MM.1S (cell line): ENCODE data around the gene ABCG2.

Experiments
- DNase-seq: peaks from one replicate; pipeline ENCODE4 v3.0.0-alpha.2; 2015
- H2AFZ ChIP-seq: fragments of 300-600 bp; sonication (generic); 2 replicates; pipeline ENCODE4 v1.6.0; 2016; ENCODE audit warnings: antibody characterized with exemption, low read length
- H3F3A ChIP-seq: fragments of 300-600 bp; sonication (generic); 2 replicates; pipeline ENCODE4 v1.6.1; 2016; ENCODE audit warnings: mild to moderate bottlenecking, antibody characterized with exemption, low read length, moderate library complexity, mixed read lengths; ENCODE audit not compliant: insufficient read depth
- H3K27ac ChIP-seq: fragments of 300-600 bp; sonication (generic); 2 replicates; pipeline ENCODE4 v1.5.1; 2016; ENCODE audit warnings: mild to moderate bottlenecking, low read length
- H3K27me3 ChIP-seq: fragments of 300-600 bp; sonication (generic); replicated peaks from 2 replicates; pipeline ENCODE4 v1.6.0; 2016; ENCODE audit warnings: low read length; ENCODE audit not compliant: insufficient read depth
- H3K36me3 ChIP-seq: fragments of 300-600 bp; sonication (generic); replicated peaks from 2 replicates; pipeline ENCODE4 v1.6.1; 2016; ENCODE audit warnings: mild to moderate bottlenecking, low read length, mixed read lengths; ENCODE audit not compliant: insufficient read depth
- H3K4me1 ChIP-seq: fragments of 300-600 bp; sonication (generic); 2 replicates; pipeline ENCODE4 v1.6.1; 2016; ENCODE audit warnings: low read length, mixed read lengths
- H3K4me2 ChIP-seq: fragments of 300-600 bp; sonication (generic); 2 replicates; pipeline ENCODE4 v1.6.0; 2016; ENCODE audit warnings: low read depth, low read length
- H3K4me3 ChIP-seq: fragments of 300-600 bp; sonication (generic); 2 replicates; pipeline ENCODE4 v1.5.1; 2016; ENCODE audit warnings: low read length, mixed read lengths
- H3K79me2 ChIP-seq: fragments of 300-600 bp; sonication (generic); 2 replicates; pipeline ENCODE4 v1.6.1; 2016; ENCODE audit warnings: mixed run types, low read length, mixed read lengths
- H3K9ac ChIP-seq: fragments of 300-600 bp; sonication (generic); 2 replicates; pipeline ENCODE4 v1.6.1; 2016; ENCODE audit warnings: low read length, mixed read lengths
- H3K9me2 ChIP-seq: fragments of 300-600 bp; sonication (generic); replicated peaks from 2 replicates; pipeline ENCODE4 v1.6.1; 2016; ENCODE audit warnings: mild to moderate bottlenecking, low read length, mixed read lengths; ENCODE audit not compliant: insufficient read depth
- H3K9me3 ChIP-seq: fragments of 300-600 bp; sonication (generic); replicated peaks from 2 replicates; pipeline ENCODE4 v1.6.1; 2016; ENCODE audit warnings: mild to moderate bottlenecking, low read length, mixed read lengths; ENCODE audit not compliant: insufficient read depth
- H4K20me1 ChIP-seq: fragments of 300-600 bp; sonication (generic); 2 replicates; pipeline ENCODE4 v1.6.1; 2016; ENCODE audit warnings: mild to moderate bottlenecking, low read length, moderate library complexity, mixed read lengths; ENCODE audit not compliant: insufficient read depth
- CTCF ChIP-seq: fragments of 300-600 bp; sonication (generic); IDR thresholded peaks from 2 replicates; pipeline ENCODE4 v1.5.1; 2016; ENCODE audit warnings: antibody characterized with exemption, low read length, mixed read lengths
- EZH2 ChIP-seq: fragments of 300-600 bp; sonication (generic); optimal IDR thresholded peaks from 2 replicates; pipeline ENCODE3; 2017; ENCODE audit warnings: low read depth, mild to moderate bottlenecking, antibody characterized with exemption, low read length, mixed read lengths
- EZH2phosphoT487 ChIP-seq: fragments of 300-600 bp; sonication (generic); IDR thresholded peaks from 2 replicates; pipeline ENCODE4 v1.6.1; 2018; ENCODE audit warnings: antibody characterized with exemption, low read length

ABCG2 gene

GRCh38 chr4:88163336-88163735 lies 4.9 kb upstream of the ABCG2 start:
- DNase-seq, result no peak
- Histone ChIP-seq H3K9me2 (no peaks in the 10 kb centered on the region), H4K20me1 (no peaks in the 10 kb centered on the region), H3K9me3 (no peaks in the 10 kb centered on the region), H3F3A (no peaks in the 10 kb centered on the region), H3K4me3 (no peak overlapping the region), H3K36me3 (no peaks in the 10 kb centered on the region), H3K9ac (no peak overlapping the region), H3K4me1 (no peaks in the 10 kb centered on the region), H3K27ac (no peak overlapping the region), H3K4me2 (no peak overlapping the region), H2AFZ (no peak overlapping the region), H3K79me2 (no peaks in the 10 kb centered on the region), H3K27me3 (no peaks in the 10 kb centered on the region)
- TF ChIP-seq EZH2 (no peak), EZH2phosphoT487 (no peak), CTCF (no peak)

GRCh38 chr4:88162626-88163025 lies 4.2 kb upstream of the ABCG2 start:
- Histone ChIP-seq H3K4me3 (no peak overlapping the region), H3K9ac (no peak overlapping the region), H3K27ac (no peak overlapping the region), H3K27me3 (no peaks in the 10 kb centered on the region), H3F3A (no peaks in the 10 kb centered on the region), H2AFZ (no peak overlapping the region), H3K4me1 (no peaks in the 10 kb centered on the region), H3K4me2 (no peak overlapping the region), H4K20me1 (no peaks in the 10 kb centered on the region), H3K9me3 (no peaks in the 10 kb centered on the region), H3K36me3 (no peaks in the 10 kb centered on the region), H3K9me2 (no peaks in the 10 kb centered on the region), H3K79me2 (no peaks in the 10 kb centered on the region)
- TF ChIP-seq CTCF, result no peak
- no peak for DNase-seq

- peak overlapping the region; percentile 85 for H2AFZ ChIP-seq
- H3K79me2 ChIP-seq, result no peaks in the 10 kb centered on the region
- H3K4me3 ChIP-seq, result peak overlapping the region; percentile 64
- no peaks in the 10 kb centered on the region for H3K9me3 ChIP-seq
- H3K9ac ChIP-seq, result peak overlapping the region; percentile 8; the same call in 1 of the 2 replicates
- H3K4me2 ChIP-seq, result peak overlapping the region; percentile 92
- H3K27me3 ChIP-seq, result no peaks in the 10 kb centered on the region
- no peaks in the 10 kb centered on the region for H3K4me1 ChIP-seq
- DNase-seq, result no peak
- H3K9me2 ChIP-seq, result no peaks in the 10 kb centered on the region
- H3F3A ChIP-seq, result no peaks in the 10 kb centered on the region
- no peak overlapping the region for H3K27ac ChIP-seq
- H4K20me1 ChIP-seq, result no peaks in the 10 kb centered on the region
- H3K36me3 ChIP-seq, result no peaks in the 10 kb centered on the region
- TF ChIP-seq CTCF, result no peak
- TF ChIP-seq EZH2, result no peak
- TF ChIP-seq EZH2phosphoT487, result no peak
Observed at GRCh38 chr4:88159229-88159725, 838 bp upstream of the ABCG2 start.
